ENCODE data around the gene LAMA5.

LAMA5 gene

GRCh38 chr20:62368392-62368975, 1.4 kb upstream of the LAMA5 start:
- TF ChIP-seq CTCF (IDR thresholded peaks at IDR 0.05; ENCODE audit: low read depth, low read length), result no peak
- peak in 1 of 2 donors; percentile 55 for DNase-seq (ENCODE audit: low read depth in 2 of 2)
- no peak overlapping the region for H3K4me3 ChIP-seq (replicated peaks in 1 of 2; ENCODE audit: low read depth in 2 of 2, low read length in 2 of 2)

- no peak for TF ChIP-seq CTCF (IDR thresholded peaks at IDR 0.05; ENCODE audit: low read depth, low read length)
- peak overlapping the region; percentile 17 to 33 for H3K4me3 ChIP-seq (replicated peaks in 1 of 2; ENCODE audit: low read depth in 2 of 2, low read length in 2 of 2)
- DNase-seq (ENCODE audit: low read depth in 2 of 2), result no peak
These were observed 700 bp upstream of the LAMA5 start for GRCh38 chr20:62367633-62368391.

- DNase-seq (ENCODE audit: low read depth in 2 of 2), result no peak
- H3K4me3 ChIP-seq (replicated peaks in 1 of 2; ENCODE audit: low read depth in 2 of 2, low read length in 2 of 2), result peak overlapping the region; percentile 69 to 72
- no peak for TF ChIP-seq CTCF (IDR thresholded peaks at IDR 0.05; ENCODE audit: low read depth, low read length)
These were observed 559 bp downstream of the LAMA5 start for GRCh38 chr20:62366370-62367135.

GRCh38 chr20:62365814-62366369, 1.2 kb downstream of the LAMA5 start:
- peak; percentile 36 to 49 for DNase-seq (ENCODE audit: low read depth in 2 of 2)
- peak overlapping the region; percentile 69 to 72 for H3K4me3 ChIP-seq (replicated peaks in 1 of 2; ENCODE audit: low read depth in 2 of 2, low read length in 2 of 2)
- TF ChIP-seq CTCF (IDR thresholded peaks at IDR 0.05; ENCODE audit: low read depth, low read length), result no peak

- H3K4me3 ChIP-seq (replicated peaks in 1 of 2; ENCODE audit: low read depth in 2 of 2, low read length in 2 of 2), result peak overlapping the region; percentile 69 to 72
- no peak for TF ChIP-seq CTCF (IDR thresholded peaks at IDR 0.05; ENCODE audit: low read depth, low read length)
- DNase-seq (ENCODE audit: low read depth in 2 of 2), result peak in 1 of 2 donors; percentile 42
These were observed 2.0 kb downstream of the LAMA5 start for GRCh38 chr20:62364911-62365736.

Data from cardiac fibroblast (primary cell).